GM12874 (cell line): ENCODE data around the gene SLC2A13.

ENCODE experiments used
- TF ChIP-seq, protein P1 (sequence below): IDR thresholded peaks from 2 replicates; pipeline ENCODE4 v1.5.1; 2011; ENCODE audit warnings: low read depth, mild to moderate bottlenecking, control low read depth, low read length, moderate library complexity; ENCODE audit not compliant: insufficient read depth

Gene SLC2A13

GRCh38 chr12:39971348-39971747, 134.5 kb downstream of the SLC2A13 start:
- TF ChIP-seq, protein P1, sequence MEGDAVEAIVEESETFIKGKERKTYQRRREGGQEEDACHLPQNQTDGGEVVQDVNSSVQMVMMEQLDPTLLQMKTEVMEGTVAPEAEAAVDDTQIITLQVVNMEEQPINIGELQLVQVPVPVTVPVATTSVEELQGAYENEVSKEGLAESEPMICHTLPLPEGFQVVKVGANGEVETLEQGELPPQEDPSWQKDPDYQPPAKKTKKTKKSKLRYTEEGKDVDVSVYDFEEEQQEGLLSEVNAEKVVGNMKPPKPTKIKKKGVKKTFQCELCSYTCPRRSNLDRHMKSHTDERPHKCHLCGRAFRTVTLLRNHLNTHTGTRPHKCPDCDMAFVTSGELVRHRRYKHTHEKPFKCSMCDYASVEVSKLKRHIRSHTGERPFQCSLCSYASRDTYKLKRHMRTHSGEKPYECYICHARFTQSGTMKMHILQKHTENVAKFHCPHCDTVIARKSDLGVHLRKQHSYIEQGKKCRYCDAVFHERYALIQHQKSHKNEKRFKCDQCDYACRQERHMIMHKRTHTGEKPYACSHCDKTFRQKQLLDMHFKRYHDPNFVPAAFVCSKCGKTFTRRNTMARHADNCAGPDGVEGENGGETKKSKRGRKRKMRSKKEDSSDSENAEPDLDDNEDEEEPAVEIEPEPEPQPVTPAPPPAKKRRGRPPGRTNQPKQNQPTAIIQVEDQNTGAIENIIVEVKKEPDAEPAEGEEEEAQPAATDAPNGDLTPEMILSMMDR: no peak

DNA sequence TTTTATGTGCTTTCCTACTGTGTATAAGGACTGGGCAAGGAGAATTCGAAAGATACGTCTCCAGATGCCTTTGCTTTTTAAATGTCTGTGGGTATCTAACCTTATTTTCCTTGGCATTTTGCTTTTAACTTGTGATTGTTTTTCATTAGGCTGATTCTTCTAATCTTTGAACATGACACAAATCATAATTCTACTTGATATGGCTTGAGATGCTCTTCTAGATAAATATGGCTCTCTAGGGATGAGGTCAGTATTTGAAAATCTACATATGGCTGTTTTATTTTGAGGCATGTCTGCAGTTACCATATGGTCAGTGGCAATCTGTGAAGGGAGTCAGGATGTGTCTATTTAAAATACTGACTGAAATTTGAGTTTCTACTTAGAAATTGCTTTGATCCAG, 139.2 kb downstream of the SLC2A13 start:
- TF ChIP-seq, protein P1: no peak

- TF ChIP-seq, protein P1: no peak
These were observed 139.6 kb downstream of the SLC2A13 start for GRCh38 chr12:39966256-39966655.

GRCh38 chr12:39959467-39959866, 146.4 kb downstream of the SLC2A13 start:
- TF ChIP-seq, protein P1: no peak

GRCh38 chr12:39959031-39959430, 146.8 kb downstream of the SLC2A13 start:
- TF ChIP-seq, protein P1: no peak

- TF ChIP-seq, protein P1: peak; percentile 28; the same call in 1 of the 2 replicates
These were observed 147.5 kb downstream of the SLC2A13 start for GRCh38 chr12:39958377-39958776.

DNA sequence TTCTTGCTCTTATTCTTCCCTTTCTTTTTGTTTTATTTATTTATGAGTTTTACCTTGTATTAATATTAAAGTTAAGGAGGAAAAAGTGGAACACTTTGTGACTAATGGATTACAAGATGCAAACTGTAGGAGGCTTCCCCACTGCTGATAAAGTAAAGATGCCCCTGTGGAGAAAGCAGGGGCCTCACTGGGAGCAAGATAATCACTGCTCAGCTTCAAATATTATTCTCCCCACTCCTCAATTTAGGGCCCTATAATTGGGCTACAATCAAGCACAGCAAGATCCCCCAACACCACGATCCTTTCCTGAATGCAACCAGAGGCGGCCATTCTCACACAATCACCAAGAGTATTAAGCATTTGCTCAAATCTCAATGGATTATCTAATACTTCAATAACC, 149.2 kb downstream of the SLC2A13 start:
- TF ChIP-seq, protein P1: no peak
